HG03175 (cell line): ENCODE measurements around the gene C4BPA.

Source experiments
- ATAC-seq: cut with Tn5 transposase; IDR thresholded peaks from one replicate; pipeline ENCODE4 v1.9.1; 2021; ENCODE audit warnings: mild to moderate bottlenecking, moderate library complexity; ENCODE audit not compliant: unreplicated experiment

C4BPA gene

DNA sequence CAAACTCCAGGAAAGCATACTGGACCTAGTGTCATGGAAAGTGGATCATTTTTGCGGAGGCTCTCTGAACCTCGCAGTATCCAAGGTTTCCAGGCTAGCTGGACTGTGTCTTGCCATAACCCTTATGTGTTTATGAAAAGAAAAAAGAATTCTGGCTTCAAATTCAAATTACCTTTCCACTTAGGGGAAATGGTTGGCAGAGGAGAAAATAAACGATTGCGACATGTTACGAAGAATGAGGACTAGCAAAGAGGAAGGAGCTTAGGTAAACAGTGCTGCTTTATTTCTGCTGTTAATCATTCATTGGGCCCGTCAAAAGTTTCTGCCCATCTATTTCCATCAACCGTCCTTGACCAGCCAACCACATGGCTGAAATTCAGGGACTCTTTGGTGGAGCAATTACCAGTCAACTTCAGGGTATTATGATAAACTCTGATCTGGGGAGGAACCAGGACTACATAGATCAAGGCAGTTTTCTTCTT, at the start of gene C4BPA:
C4BPA (plus strand) TSS at position 342 of the 482 bp plus-strand sequence. CDS start 8,793 bp downstream, outside the sequence.
- ATAC-seq, result no peak

- ATAC-seq, result no peak
Measured at GRCh38 chr1:207054491-207054890, 49.5 kb upstream of the C4BPA start.

- no peak for ATAC-seq
Measured at GRCh38 chr1:207055386-207056001, 48.5 kb upstream of the C4BPA start.

GRCh38 chr1:207056673-207057072, 47.4 kb upstream of the C4BPA start:
- ATAC-seq, result no peak

- no peak for ATAC-seq
Measured at GRCh38 chr1:207058252-207058651, 45.8 kb upstream of the C4BPA start.

DNA sequence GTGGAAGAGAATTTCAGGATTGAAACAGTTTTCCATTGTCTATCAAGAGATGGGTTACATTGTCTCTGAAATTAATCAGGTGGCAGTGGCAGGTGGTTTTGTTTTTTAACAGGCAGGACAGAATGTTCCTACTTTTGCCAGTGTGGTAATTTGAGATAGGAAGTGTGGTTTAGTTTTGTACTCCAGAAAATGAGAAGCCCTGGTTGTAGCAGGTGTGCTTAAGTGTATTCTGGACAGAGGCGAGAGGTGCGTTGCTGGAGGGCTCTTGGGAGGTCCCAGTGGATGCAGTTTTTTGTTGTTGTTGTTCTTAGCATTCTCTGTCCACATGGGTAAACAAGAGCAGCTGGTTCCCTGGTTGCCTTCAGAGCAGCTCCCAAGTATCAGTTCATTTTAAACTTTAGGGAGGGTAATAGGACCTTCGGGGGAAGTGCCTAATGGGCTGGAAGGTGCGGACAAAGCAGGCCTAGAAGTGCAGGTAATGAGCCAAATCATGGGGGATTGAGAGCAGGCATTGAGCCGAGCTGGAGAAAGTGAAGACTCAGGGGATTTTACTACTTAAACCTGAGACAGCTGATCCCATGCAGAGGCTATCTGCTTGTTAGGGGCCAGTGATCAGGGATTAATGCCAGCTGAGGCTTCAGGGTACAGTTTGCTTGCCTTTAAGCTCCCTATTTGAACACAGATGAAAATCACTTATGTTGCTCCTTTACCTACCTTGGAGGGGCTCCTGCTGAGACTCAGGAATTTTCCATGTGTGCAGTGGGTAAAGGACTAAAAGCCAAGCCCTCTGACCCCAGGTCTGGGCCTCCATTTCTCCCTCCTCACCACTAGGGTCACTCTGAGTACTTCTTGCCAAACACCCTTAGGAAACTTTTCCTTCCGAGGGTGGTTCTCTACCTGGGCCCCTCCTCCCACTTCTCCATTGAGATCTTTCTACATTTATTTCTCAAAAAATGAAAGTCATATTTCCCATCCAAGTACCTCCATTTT, 44.9 kb upstream of the C4BPA start:
- no peak for ATAC-seq

- ATAC-seq, result no peak
Measured at GRCh38 chr1:207059881-207060280, 44.2 kb upstream of the C4BPA start.

DNA sequence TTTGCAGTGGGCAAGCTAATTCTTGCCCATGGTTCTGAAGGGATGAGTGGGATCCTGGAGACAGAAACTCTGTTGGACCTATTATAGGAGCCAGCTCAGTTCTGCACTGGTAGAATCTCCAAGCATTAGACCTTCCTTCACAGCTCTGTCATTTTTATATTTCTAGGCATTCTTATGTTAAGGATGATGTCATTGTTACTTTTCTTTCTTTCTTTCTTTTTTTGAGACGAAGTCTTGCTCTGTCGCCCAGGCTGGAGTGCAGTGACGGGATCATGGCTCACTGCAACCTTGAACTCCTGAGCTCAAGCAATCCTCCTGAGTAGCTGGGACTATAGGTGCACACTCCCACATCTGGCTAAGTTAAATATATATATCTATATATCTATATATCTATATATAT, 43.4 kb upstream of the C4BPA start:
- ATAC-seq, result no peak

DNA sequence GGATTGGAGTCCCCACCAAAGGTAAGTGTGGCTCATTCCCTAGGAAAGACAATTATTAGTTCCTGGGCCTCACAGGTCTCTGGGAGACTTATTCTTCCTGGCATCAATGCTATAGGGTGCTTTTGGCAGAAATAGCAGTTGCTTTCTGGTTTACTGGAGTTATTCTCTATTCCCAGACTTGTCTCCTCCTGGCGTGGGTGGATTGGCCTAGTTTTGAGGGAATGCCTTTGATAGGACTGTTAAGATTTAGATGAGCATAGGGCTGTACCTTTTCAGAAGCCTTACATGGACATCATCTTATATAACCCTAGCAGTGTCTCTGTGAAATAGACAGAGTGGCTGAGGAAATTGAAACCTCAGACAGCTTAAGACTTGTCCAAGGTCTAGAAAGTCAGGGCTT, 42.0 kb upstream of the C4BPA start:
- no peak for ATAC-seq

GRCh38 chr1:207063014-207063413, 41.0 kb upstream of the C4BPA start:
- no peak for ATAC-seq

DNA sequence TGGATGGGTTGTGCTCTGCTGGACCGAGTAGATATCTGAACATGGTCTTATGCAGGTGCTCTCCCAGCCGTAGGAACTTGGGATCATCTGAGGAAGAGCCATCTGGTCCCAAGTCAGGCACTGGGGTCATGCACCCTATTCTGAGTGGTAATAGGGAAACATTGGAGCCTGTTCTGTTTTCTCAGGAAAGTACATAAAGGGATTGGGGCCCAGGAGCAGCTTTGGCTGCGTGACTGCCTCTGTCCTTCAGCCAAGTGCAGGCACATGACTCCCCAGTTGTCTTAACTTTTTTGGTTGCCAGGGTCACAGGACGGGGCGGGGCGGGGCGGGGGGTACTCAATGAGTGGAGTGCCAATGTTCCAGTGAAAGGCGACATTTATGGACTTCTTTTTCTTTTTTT, 39.5 kb upstream of the C4BPA start:
- ATAC-seq, result no peak

DNA sequence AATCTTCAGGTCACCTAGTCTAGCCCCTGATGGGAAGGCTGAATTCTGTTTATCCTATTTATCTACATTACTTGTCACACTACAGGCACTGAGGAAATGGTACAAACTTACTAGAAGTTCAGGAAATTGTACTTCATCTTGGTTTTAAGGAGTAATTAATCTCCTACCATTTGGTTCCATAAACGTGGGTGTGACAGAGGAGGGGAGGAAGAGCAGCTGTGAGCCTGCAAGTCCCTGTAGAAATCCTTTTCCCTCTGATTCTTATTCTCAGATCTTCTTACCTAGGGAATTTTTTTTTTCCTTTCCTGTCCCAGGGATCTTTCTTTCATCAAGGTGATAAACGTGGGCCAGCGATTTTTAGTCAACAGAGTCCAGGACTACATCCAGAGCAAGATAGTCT, 36.8 kb upstream of the C4BPA start:
- no peak for ATAC-seq

GRCh38 chr1:207067665-207068064, 36.4 kb upstream of the C4BPA start:
- no peak for ATAC-seq

- ATAC-seq, result no peak
Measured at GRCh38 chr1:207069061-207069460, 35.0 kb upstream of the C4BPA start.

DNA sequence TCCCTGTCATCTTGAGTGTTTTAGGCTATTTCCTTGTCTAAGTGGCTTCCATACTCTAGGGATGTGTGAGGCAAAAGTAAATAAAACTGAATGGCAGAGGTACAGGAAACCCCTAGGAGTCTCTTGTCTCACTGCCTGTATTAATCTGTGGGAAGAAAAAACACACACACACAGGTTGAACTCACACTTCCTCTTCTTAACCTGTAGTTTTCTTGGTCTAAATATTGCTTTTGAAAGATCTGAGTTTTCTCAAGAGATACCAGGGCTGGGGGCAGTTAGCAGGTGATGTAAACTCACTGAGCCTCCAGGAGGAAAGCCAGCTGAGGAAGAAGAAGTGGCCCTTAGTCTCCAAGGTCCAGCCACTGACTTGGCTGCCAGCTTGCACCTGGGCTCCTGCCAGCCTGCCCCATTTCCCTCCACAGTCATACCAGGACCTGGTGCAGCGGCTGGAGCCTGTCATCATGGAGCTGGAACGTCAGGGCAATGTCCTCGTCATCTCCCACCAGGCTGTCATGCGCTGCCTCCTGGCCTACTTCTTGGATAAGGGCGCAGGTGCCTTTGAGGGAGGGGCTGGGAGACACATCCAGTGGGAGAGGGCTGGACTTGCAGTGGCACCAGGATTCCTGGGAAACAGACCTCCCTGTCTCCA, 34.1 kb upstream of the C4BPA start:
- ATAC-seq, result no peak

GRCh38 chr1:207070811-207071210, 33.2 kb upstream of the C4BPA start:
- no peak for ATAC-seq

- ATAC-seq, result no peak
Measured at GRCh38 chr1:207071426-207071825, 32.6 kb upstream of the C4BPA start.

DNA sequence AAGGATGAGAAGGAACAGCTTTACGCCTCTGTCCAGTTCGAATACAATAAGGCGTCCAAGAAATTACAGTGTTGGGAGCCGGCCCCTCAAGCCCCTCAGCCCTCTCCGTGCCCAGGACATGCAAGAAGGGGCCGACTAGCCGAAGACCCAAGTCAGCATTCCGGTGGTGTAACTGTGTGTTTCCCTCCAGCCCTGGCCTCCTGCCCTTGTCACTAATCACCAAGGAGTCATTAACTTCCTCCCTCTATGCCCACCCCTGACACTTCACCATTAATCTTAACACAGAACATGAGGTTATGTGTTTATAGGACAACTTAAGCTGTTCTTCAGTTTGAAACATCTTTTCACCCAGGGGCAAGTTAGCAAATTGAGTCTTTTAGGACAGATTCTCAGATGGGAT, 31.8 kb upstream of the C4BPA start:
- no peak for ATAC-seq

DNA sequence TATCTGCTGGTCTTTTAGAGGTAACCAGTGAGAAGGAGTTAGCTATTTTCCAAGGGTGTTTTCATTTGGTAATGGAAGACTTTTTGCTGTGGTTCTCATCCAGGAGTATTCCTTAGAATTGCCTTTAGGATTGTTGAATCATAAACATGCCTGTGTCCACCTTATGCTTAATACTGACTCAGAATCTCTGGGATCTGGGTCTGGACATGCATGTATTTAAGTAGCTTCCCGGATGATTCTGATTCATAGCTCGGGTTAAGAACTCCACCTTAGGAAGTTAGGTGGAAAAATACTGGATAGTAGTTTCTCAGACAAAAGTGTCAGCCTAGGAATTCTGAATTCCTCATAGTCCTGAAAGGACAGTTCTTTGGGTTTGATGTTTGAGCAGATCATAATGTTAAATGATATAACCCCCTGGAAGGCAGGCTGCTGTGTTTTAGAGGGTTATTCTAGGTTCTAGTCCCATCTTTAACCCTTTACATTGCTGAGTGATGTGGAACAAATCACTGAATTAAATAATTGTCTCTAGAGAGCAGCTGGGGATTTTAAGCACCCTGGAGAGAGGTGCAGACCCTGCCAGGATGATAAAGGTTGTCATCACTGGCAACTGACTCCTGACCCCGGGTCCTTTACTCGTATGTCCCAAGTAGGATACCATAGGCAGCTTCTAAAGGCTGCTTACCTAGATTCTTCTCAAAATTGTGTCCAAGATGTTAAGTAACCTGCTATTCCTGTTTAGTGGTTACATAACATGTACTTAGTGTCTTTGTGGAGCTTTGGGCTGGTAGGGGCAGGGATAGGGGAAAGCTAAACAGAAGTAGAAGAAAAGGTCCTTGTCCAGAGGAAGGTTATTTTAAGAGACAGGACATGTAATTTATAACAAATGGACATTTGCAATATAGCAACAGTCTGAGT, 29.9 kb upstream of the C4BPA start:
- no peak for ATAC-seq

DNA sequence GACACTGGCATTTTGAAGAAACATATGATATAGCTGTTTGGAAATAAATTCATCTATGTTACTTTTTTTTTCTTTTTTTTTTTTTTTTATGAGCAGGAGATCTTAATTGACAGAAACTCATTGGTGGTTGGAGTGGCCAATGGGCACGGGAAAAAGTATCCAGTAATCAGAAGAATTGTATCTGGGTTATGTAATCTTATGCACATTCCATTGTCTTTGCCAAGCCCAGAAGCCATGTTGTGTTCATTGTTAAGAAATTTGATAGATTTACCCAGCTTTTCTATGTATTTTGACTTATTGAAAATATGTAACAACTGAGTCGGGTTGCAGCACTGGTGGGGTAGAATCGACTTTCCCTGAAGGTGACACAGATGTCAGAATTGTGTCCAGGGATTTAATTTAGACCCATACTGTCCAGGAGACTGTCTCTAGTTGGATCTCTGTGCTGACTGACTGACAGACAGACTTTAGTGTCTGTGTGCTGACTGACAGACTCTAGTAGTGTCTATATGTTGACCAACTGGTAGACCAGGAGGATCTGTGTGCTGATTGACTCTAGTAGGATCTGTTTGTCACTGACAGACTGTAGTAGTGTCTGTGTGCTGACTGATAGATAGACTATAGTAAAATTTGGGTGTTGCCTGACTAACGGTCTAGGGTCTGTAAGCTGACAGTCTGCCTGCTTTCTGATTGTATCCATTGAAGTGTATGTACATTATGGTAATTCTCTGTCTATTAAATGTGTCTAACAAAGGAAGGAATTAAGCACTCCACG, 27.7 kb upstream of the C4BPA start:
- no peak for ATAC-seq
